ENCODE data around the gene HEATR5A.

DNA sequence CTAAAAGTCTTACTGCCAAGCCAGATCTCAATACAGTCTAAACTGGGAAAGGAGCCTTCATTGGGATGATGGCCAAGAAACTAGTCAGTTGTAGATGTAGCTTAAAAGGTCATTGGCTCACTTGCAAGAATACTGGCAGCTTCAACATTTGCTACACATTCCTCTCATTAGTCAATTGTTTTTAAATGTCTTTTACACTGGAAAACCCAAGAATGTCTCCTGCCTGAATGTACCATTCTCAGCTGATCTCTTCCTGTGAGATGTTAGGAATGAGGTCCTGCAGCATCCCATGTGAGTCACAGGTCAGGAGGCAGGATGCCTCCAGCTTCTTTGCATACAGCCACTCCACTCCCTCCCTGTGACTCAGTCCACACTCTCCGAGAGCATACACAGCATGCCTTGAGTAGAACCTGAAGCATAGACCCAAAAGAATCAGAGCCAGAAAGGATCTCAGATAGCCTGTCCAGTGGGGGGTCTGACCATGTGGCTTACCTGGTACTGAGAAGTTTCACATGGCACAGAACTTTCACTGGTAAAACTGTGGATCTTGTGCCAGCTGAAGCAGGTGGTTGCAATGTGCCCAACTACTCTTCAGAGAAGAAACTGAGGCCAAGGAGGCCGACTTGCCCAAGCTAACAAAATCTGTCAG lies 156.7 kb downstream of the HEATR5A start:
- TF ChIP-seq DNMT1 (CRISPR knock-in tag; IDR thresholded peaks at IDR 0.05) (peak; percentile 88; the same call in 1 of the 2 replicates), ZNF577 (CRISPR knock-in tag; IDR thresholded peaks at IDR 0.05; ENCODE audit: borderline replicate concordance, low read depth) (no peak; the same call in 1 of the 2 replicates)
- TF ChIP-seq, protein P1, sequence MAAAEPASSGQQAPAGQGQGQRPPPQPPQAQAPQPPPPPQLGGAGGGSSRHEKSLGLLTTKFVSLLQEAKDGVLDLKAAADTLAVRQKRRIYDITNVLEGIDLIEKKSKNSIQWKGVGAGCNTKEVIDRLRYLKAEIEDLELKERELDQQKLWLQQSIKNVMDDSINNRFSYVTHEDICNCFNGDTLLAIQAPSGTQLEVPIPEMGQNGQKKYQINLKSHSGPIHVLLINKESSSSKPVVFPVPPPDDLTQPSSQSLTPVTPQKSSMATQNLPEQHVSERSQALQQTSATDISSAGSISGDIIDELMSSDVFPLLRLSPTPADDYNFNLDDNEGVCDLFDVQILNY (CRISPR knock-in tag; conservative IDR thresholded peaks at IDR 0.05) = no peak
